K562 (cell line): Measurements from ENCODE around the gene CFAP141. TPM values are rescaled to one million over a fixed set of nuclear protein-coding genes. Genes with fewer than 3 reads are reported as not detected.

ENCODE experiments used
- CUX1 ChIP-seq: fragments of 200-800 bp; sonication (Bioruptor generic); IDR thresholded peaks from 2 replicates; pipeline ENCODE4 v1.6.1; 2016; ENCODE audit warnings: missing genetic modification characterization, missing compliant biosample characterization
- GATAD2B ChIP-seq: fragments of 450-650 bp; IDR thresholded peaks from 2 replicates; pipeline ENCODE4 v1.6.1; 2017; ENCODE audit warnings: mild to moderate bottlenecking, borderline replicate concordance
- KAT8 ChIP-seq: fragments of 450-650 bp; IDR thresholded peaks from 2 replicates; pipeline ENCODE4 v1.6.1; 2016; ENCODE audit warnings: low read depth, mild to moderate bottlenecking
- RREB1 ChIP-seq: fragments of 250-450 bp; sonication (Bioruptor Pico); IDR thresholded peaks from 2 replicates; pipeline ENCODE4 v1.4.0; 2020
- SP2 ChIP-seq: IDR thresholded peaks from 2 replicates; pipeline ENCODE4 v1.6.1; 2011; ENCODE audit warnings: mild to moderate bottlenecking, low read depth, low read length, moderate library complexity; ENCODE audit not compliant: poor library complexity, severe bottlenecking; ENCODE audit errors: extremely low read depth
- VEZF1 ChIP-seq: fragments of 200-800 bp; sonication (Bioruptor generic); IDR thresholded peaks from 2 replicates; pipeline ENCODE4 v1.6.1; 2017; ENCODE audit warnings: missing genetic modification characterization, missing compliant biosample characterization
- polyA plus RNA-seq, 8 experiments: library from polyadenylated mRNA; depleted of rRNA in 4 of 8; stranded (reverse) in 5 of 8; unstranded in 3 of 8; fragments of >200 nt; fragmentation: Nextera tagmentation in 2 of 8; fragmentation: Illumina TruSeq in 1 of 8; extraction: Ambion mirVana in 2 of 8; extraction: Trizol in 1 of 8; gene quantifications; 2 replicates each; pipeline versions ENCODE4 v1.2.1 to v1.2.3, GENCODE V29; 2011 to 2014; ENCODE audit warnings: inconsistent platforms in 1 of 8, missing spikeins in 1 of 8
- total RNA-seq, 7 experiments: library from RNA; depleted of rRNA in 6 of 7; stranded (reverse); fragments of >200 nt in 6 of 7; fragmentation: Illumina TruSeq in 2 of 7; extraction: Trizol in 2 of 7; gene quantifications; 2 replicates each; pipeline versions ENCODE4 v1.2.1 to v1.2.3, GENCODE V29; 2011 to 2021; ENCODE audit warnings: low replicate concordance in 1 of 7
- TF ChIP-seq, protein P1 (sequence below), 2 experiments: IDR thresholded peaks in 1 of 2; conservative IDR thresholded peaks in 1 of 2; 2 replicates each; pipeline ENCODE4 v1.6.1; 2016; ENCODE audit warnings: low read depth in 2 of 2, mild to moderate bottlenecking in 1 of 2, missing compliant biosample characterization in 1 of 2, missing genetic modification characterization in 1 of 2, moderate library complexity in 1 of 2
- TF ChIP-seq, protein P2 (sequence below), 2 experiments: fragments of 450-650 bp in 1 of 2; sonication (generic) in 1 of 2; formaldehyde crosslinking in 1 of 2; IDR thresholded peaks in 1 of 2; conservative IDR thresholded peaks in 1 of 2; 2 replicates each; pipeline versions ENCODE4 v1.6.1 to v1.8.1; 2016 to 2023; ENCODE audit warnings: mild to moderate bottlenecking in 2 of 2, moderate library complexity in 2 of 2, inconsistent platforms in 1 of 2, missing genetic modification reagents in 1 of 2

Gene CFAP141
- total and polyA plus RNA-seq, 9 of the 15 experiments (the other 6 are each of a cell fraction or from before 2014, with no cell fraction given) = not detected

DNA sequence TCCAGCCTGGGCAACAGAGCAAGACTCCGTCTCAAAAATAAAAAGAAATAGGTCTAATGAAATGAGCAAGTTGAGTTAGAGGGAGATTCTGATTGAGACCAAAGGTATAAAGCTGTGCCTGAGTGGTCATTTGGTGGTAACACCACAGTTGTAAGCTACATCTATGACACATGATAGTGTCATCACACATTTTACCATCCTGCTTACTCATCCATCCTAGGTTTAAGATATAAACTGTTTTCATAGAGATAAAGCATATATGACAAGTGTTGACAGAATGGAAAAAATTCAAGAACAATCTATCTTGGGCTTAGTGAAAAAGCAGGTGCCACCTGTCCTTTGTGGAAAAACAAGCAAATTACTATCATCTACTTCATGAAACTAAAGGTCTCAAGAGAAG is 7.1 kb upstream of the CFAP141 start (continued):
- TF ChIP-seq SP2 = no peak
- TF ChIP-seq VEZF1 (CRISPR knock-in tag) = no peak
- TF ChIP-seq, protein P1, sequence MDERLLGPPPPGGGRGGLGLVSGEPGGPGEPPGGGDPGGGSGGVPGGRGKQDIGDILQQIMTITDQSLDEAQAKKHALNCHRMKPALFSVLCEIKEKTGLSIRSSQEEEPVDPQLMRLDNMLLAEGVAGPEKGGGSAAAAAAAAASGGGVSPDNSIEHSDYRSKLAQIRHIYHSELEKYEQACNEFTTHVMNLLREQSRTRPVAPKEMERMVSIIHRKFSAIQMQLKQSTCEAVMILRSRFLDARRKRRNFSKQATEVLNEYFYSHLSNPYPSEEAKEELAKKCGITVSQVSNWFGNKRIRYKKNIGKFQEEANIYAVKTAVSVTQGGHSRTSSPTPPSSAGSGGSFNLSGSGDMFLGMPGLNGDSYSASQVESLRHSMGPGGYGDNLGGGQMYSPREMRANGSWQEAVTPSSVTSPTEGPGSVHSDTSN (CRISPR knock-in tag; IDR thresholded peaks at IDR 0.05; ENCODE audit: low read depth) = no peak
- TF ChIP-seq, protein P1 (tag; conservative IDR thresholded peaks at IDR 0.05; ENCODE audit: low read depth) = peak; percentile 49; the same call in 1 of the 2 replicates
- no peak for TF ChIP-seq GATAD2B
- TF ChIP-seq KAT8 = no peak
- TF ChIP-seq, protein P2, sequence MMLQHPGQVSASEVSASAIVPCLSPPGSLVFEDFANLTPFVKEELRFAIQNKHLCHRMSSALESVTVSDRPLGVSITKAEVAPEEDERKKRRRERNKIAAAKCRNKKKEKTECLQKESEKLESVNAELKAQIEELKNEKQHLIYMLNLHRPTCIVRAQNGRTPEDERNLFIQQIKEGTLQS (IDR thresholded peaks at IDR 0.05) = peak; percentile 79
- TF ChIP-seq, protein P2 (CRISPR knock-in tag; conservative IDR thresholded peaks at IDR 0.05) = no peak
- TF ChIP-seq RREB1 = no peak
- no peak for TF ChIP-seq CUX1 (CRISPR knock-in tag)
